CD14-positive monocyte (primary cell): ENCODE results near the gene TNNI3K. TPM values are rescaled to one million over a fixed set of nuclear protein-coding genes. Genes with fewer than 3 reads are reported as not detected.

Experiments used
- DNase-seq, 3 donors: peaks; one replicate each; pipeline ENCODE4 v3.0.0-alpha.2; 2011 to 2022
- H2AFZ ChIP-seq: 2 replicates; pipeline ENCODE4 v1.6.0; 2012; ENCODE audit warnings: mild to moderate bottlenecking, low read depth, low read length, inconsistent platforms; ENCODE audit not compliant: insufficient read depth, poor library complexity, severe bottlenecking
- H3K27ac ChIP-seq, 2 donors: 1 replicate in 1 of 2; 2 replicates in 1 of 2; pipeline ENCODE4 v1.5.1; 2012 to 2013; ENCODE audit warnings: low read length in 2 of 2, control low read depth in 1 of 2, inconsistent platforms in 1 of 2, low read depth in 1 of 2, mild to moderate bottlenecking in 1 of 2
- H3K27me3 ChIP-seq, 2 donors: one replicate each; pipeline versions ENCODE4 v1.6.0 to v1.6.1; 2011 to 2013; ENCODE audit warnings: low read length in 2 of 2; ENCODE audit not compliant: control insufficient read depth in 2 of 2, insufficient read depth in 2 of 2
- H3K36me3 ChIP-seq, 2 donors: replicated peaks in 1 of 2; 1 replicate in 1 of 2; 2 replicates in 1 of 2; pipeline versions ENCODE4 v1.5.1 to v1.6.1; 2012 to 2013; ENCODE audit warnings: low read length in 2 of 2, control low read depth in 1 of 2, inconsistent platforms in 1 of 2, mild to moderate bottlenecking in 1 of 2; ENCODE audit not compliant: insufficient read depth in 2 of 2, control insufficient read depth in 1 of 2
- H3K4me1 ChIP-seq, 2 donors: 1 replicate in 1 of 2; 2 replicates in 1 of 2; pipeline versions ENCODE4 v1.5.1 to v1.6.1; 2012 to 2013; ENCODE audit warnings: low read length in 2 of 2, control low read depth in 1 of 2, inconsistent platforms in 1 of 2, mild to moderate bottlenecking in 1 of 2, moderate library complexity in 1 of 2; ENCODE audit not compliant: insufficient read depth in 2 of 2, control insufficient read depth in 1 of 2
- H3K4me2 ChIP-seq: replicated peaks from 2 replicates; pipeline ENCODE3; 2012; ENCODE audit warnings: low read length, moderate library complexity, mild to moderate bottlenecking; ENCODE audit not compliant: poor library complexity, severe bottlenecking; ENCODE audit errors: extremely low read depth
- H3K4me3 ChIP-seq, 3 experiments: fragments of 200-600 bp in 1 of 3; sonication (generic) in 1 of 3; replicated peaks in 1 of 3; 1 replicate in 2 of 3; 2 replicates in 1 of 3; pipeline ENCODE4 v1.5.1; 2011 to 2013; ENCODE audit warnings: low read length in 3 of 3, mild to moderate bottlenecking in 3 of 3, control low read depth in 2 of 3, low read depth in 2 of 3, inconsistent platforms in 1 of 3, moderate library complexity in 1 of 3
- H3K79me2 ChIP-seq: 2 replicates; pipeline ENCODE4 v1.6.0; 2012; ENCODE audit warnings: mild to moderate bottlenecking, control low read depth, inconsistent platforms, low read length, moderate library complexity; ENCODE audit not compliant: insufficient read depth
- H3K9ac ChIP-seq: 2 replicates; pipeline ENCODE4 v1.6.0; 2017; ENCODE audit warnings: low read length, mild to moderate bottlenecking; ENCODE audit not compliant: insufficient read depth, poor library complexity, severe bottlenecking
- H3K9me3 ChIP-seq, 2 donors: replicated peaks in 1 of 2; 1 replicate in 1 of 2; 2 replicates in 1 of 2; pipeline versions ENCODE4 v1.5.1 to v1.6.1; 2012 to 2013; ENCODE audit warnings: low read length in 2 of 2, control low read depth in 1 of 2; ENCODE audit not compliant: control insufficient read depth in 1 of 2, insufficient read depth in 1 of 2
- H4K20me1 ChIP-seq: 2 replicates; pipeline ENCODE4 v1.6.0; 2012; ENCODE audit warnings: mild to moderate bottlenecking, low read length, control low read depth, moderate library complexity; ENCODE audit not compliant: insufficient read depth
- H3K27ac Mint-ChIP-seq, 7 donors: one replicate each; pipeline ENCODE4 v1.8.0; 2020; ENCODE audit warnings: mild to moderate bottlenecking in 7 of 7, mixed read lengths in 7 of 7, moderate library complexity in 6 of 7, inconsistent platforms in 2 of 7
- H3K27me3 Mint-ChIP-seq, 3 donors: one replicate each; pipeline ENCODE4 v1.8.0; 2021 to 2022; ENCODE audit warnings: low read depth in 3 of 3, mild to moderate bottlenecking in 3 of 3, mixed read lengths in 3 of 3, moderate library complexity in 3 of 3, inconsistent platforms in 1 of 3
- H3K36me3 Mint-ChIP-seq, 2 donors: one replicate each; pipeline ENCODE4 v1.8.0; 2020; ENCODE audit warnings: mixed read lengths in 2 of 2, inconsistent platforms in 1 of 2, mild to moderate bottlenecking in 1 of 2
- H3K4me1 Mint-ChIP-seq: one replicate; pipeline ENCODE4 v1.8.0; 2020; ENCODE audit warnings: mild to moderate bottlenecking, mixed read lengths
- H3K4me3 Mint-ChIP-seq, 2 donors: one replicate each; pipeline ENCODE4 v1.8.0; 2020; ENCODE audit warnings: mild to moderate bottlenecking in 2 of 2, mixed read lengths in 2 of 2, moderate library complexity in 1 of 2
- H3K9me3 Mint-ChIP-seq, 7 donors: one replicate each; pipeline ENCODE4 v1.8.0; 2020 to 2022; ENCODE audit warnings: mixed read lengths in 7 of 7, mild to moderate bottlenecking in 6 of 7, moderate library complexity in 6 of 7, inconsistent platforms in 2 of 7
- CTCF ChIP-seq: fragments of 200-600 bp; IDR thresholded peaks from one replicate; pipeline ENCODE4 v1.8.0; 2022; ENCODE audit warnings: antibody characterized with exemption, mild to moderate bottlenecking
- WGBS: methylation state at CpG from one replicate; pipeline ENCODE4 v1.1.5; 2013; ENCODE audit warnings: missing lambda C conversion rate; ENCODE audit not compliant: insufficient coverage; 5-methylcytosine and 5-hydroxymethylcytosine counted together
- intact Hi-C, 2 donors: fragments of 100-400 bp; cut with micrococcal nuclease; formaldehyde crosslinking; loops; one replicate each; pipeline versions ENCODE4 v1.15.0 to v1.15.1; 2023
- polyA plus RNA-seq, 3 donors: library from polyadenylated mRNA; depleted of rRNA in 1 of 3; unstranded in 2 of 3; stranded (reverse) in 1 of 3; fragments of 300-500 nt in 2 of 3; fragments of >200 nt in 1 of 3; fragmentation: Illumina TruSeq in 2 of 3; gene quantifications; 1 replicate in 2 of 3; 2 replicates in 1 of 3; pipeline ENCODE4 v1.2.3, GENCODE V29; 2012 to 2021

Gene TNNI3K
- polyA plus RNA-seq, 3 donors: 0.51 TPM; not detected in 2

- TF ChIP-seq CTCF: no peak
- Histone ChIP-seq H2AFZ (no peak overlapping the region), H3K4me3 (no peak overlapping the region), H3K4me2 (no peak overlapping the region), H3K9ac (no peak overlapping the region), H3K4me1 (no peaks in the 10 kb centered on the region), H3K27ac (no peak overlapping the region), H3K9me3 (no peaks in the 10 kb centered on the region), H3K79me2 (no peaks in the 10 kb centered on the region), H4K20me1 (no peaks in the 10 kb centered on the region), H3K27me3 (no peaks in the 10 kb centered on the region), H3K36me3 (no peaks in the 10 kb centered on the region)
- no peak for DNase-seq
- H3K36me3 Mint-ChIP-seq: no peaks in the 10 kb centered on the region
- H3K27ac Mint-ChIP-seq: no peak overlapping the region
- intact Hi-C loops: no loop called here
- H3K27me3 Mint-ChIP-seq: no peaks in the 10 kb centered on the region
- H3K9me3 Mint-ChIP-seq: peaks cover 0 to 5% (median 0%) of the 10 kb centered on the region in 7 donors
- no peak overlapping the region for H3K4me3 Mint-ChIP-seq
- H3K4me1 Mint-ChIP-seq: no peaks in the 10 kb centered on the region
- WGBS: 95% methylated on average over 2 of the region's 6 CpGs
Observed at GRCh38 chr1:74425676-74426075, 190.5 kb downstream of the TNNI3K start.

- H3K4me3 Mint-ChIP-seq: no peak overlapping the region
- no peak overlapping the region for H3K27ac Mint-ChIP-seq
Observed at GRCh38 chr1:74426208-74426937, 191.2 kb downstream of the TNNI3K start.

More at GRCh38 chr1:74426208-74426937, 191.2 kb downstream of the TNNI3K start:
- H3K36me3 Mint-ChIP-seq: no peaks in the 10 kb centered on the region
- no peak for DNase-seq
- Histone ChIP-seq H3K27me3 (no peaks in the 10 kb centered on the region), H4K20me1 (no peaks in the 10 kb centered on the region), H3K9ac (no peak overlapping the region), H2AFZ (no peak overlapping the region), H3K4me1 (no peaks in the 10 kb centered on the region), H3K4me2 (no peak overlapping the region), H3K9me3 (no peaks in the 10 kb centered on the region), H3K27ac (no peak overlapping the region), H3K79me2 (no peaks in the 10 kb centered on the region), H3K4me3 (no peak overlapping the region), H3K36me3 (no peaks in the 10 kb centered on the region)
- intact Hi-C loops: no loop called here
- H3K9me3 Mint-ChIP-seq: peaks cover 0 to 5% (median 0%) of the 10 kb centered on the region in 7 donors
- no peaks in the 10 kb centered on the region for H3K4me1 Mint-ChIP-seq
- TF ChIP-seq CTCF: no peak
- WGBS: 73% methylated on average over 4 of the region's 7 CpGs
- H3K27me3 Mint-ChIP-seq: no peaks in the 10 kb centered on the region
